Keratinocyte (primary cell): ENCODE results near the gene KRT79. TPM values are rescaled to one million over a fixed set of nuclear protein-coding genes. Genes with fewer than 3 reads are reported as not detected.

Source experiments
- DNase-seq: peaks from one replicate; pipeline ENCODE4 v3.0.0-alpha.2; 2011; ENCODE audit warnings: low read depth, missing footprints, low spot score
- FAIRE-seq: peaks from 2 replicates; lab custom pipeline; 2011; peaks lifted over from hg19 to GRCh38; lab: Jason Lieb, UNC
- H2AFZ ChIP-seq: 2 replicates; pipeline ENCODE4 v1.6.0; 2012; ENCODE audit warnings: low read length, control low read depth, inconsistent platforms; ENCODE audit not compliant: control insufficient read depth
- H3K27ac ChIP-seq: 2 replicates; pipeline ENCODE4 v1.5.1; 2011; ENCODE audit warnings: low read length; ENCODE audit not compliant: control insufficient read depth, insufficient read depth
- H3K27me3 ChIP-seq: 3 replicates; pipeline ENCODE4 v1.6.0; 2011; ENCODE audit warnings: low read length; ENCODE audit not compliant: control insufficient read depth, insufficient read depth; ENCODE audit errors: extremely low read depth
- H3K36me3 ChIP-seq, 2 experiments: 2 replicates in 1 of 2; 3 replicates in 1 of 2; pipeline ENCODE4 v1.5.1; 2011; ENCODE audit warnings: low read length in 2 of 2, mild to moderate bottlenecking in 1 of 2; ENCODE audit not compliant: control insufficient read depth in 2 of 2, insufficient read depth in 2 of 2; ENCODE audit errors: extremely low read depth in 1 of 2
- H3K4me1 ChIP-seq: 3 replicates; pipeline ENCODE4 v1.5.1; 2011; ENCODE audit warnings: low read length; ENCODE audit not compliant: control insufficient read depth, insufficient read depth; ENCODE audit errors: extremely low read depth
- H3K4me2 ChIP-seq: 3 replicates; pipeline ENCODE4 v1.6.0; 2011; ENCODE audit warnings: low read depth, low read length; ENCODE audit not compliant: control insufficient read depth, insufficient read depth; ENCODE audit errors: extremely low read depth
- H3K4me3 ChIP-seq, 3 experiments: fragments of 200-600 bp in 1 of 3; sonication (generic) in 1 of 3; 2 replicates in 2 of 3; 3 replicates in 1 of 3; pipeline ENCODE4 v1.5.1; 2011 to 2016; ENCODE audit warnings: low read length in 3 of 3, mild to moderate bottlenecking in 3 of 3, control low read depth in 2 of 3, inconsistent platforms in 1 of 3, low read depth in 1 of 3, mixed read lengths in 1 of 3, mixed run types in 1 of 3, moderate library complexity in 1 of 3; ENCODE audit not compliant: control insufficient read depth in 2 of 3, insufficient read depth in 2 of 3; ENCODE audit errors: extremely low read depth in 1 of 3
- H3K79me2 ChIP-seq: 2 replicates; pipeline ENCODE4 v1.6.0; 2012; ENCODE audit warnings: low read length; ENCODE audit not compliant: control insufficient read depth, insufficient read depth
- H3K9ac ChIP-seq: 3 replicates; pipeline ENCODE4 v1.6.0; 2011; ENCODE audit warnings: low read length; ENCODE audit not compliant: control insufficient read depth, insufficient read depth; ENCODE audit errors: extremely low read depth
- H3K9me1 ChIP-seq: 3 replicates; pipeline ENCODE4 v1.6.0; 2011; ENCODE audit warnings: low read length; ENCODE audit not compliant: control insufficient read depth, insufficient read depth; ENCODE audit errors: extremely low read depth
- H3K9me3 ChIP-seq: 2 replicates; pipeline ENCODE4 v1.5.1; 2012; ENCODE audit warnings: low read depth, low read length; ENCODE audit not compliant: control insufficient read depth
- H4K20me1 ChIP-seq: 3 replicates; pipeline ENCODE4 v1.6.0; 2011; ENCODE audit warnings: low read length; ENCODE audit not compliant: control insufficient read depth, insufficient read depth; ENCODE audit errors: extremely low read depth
- CTCF ChIP-seq, 3 experiments: IDR thresholded peaks in 1 of 3; conservative IDR thresholded peaks in 1 of 3; optimal IDR thresholded peaks in 1 of 3; 2 replicates in 2 of 3; 3 replicates in 1 of 3; pipeline versions ENCODE3 to v1.5.1; 2011; ENCODE audit warnings: low read length in 3 of 3, mild to moderate bottlenecking in 3 of 3, moderate library complexity in 2 of 3, control low read depth in 1 of 3, inconsistent platforms in 1 of 3; ENCODE audit not compliant: insufficient read depth in 2 of 3; ENCODE audit errors: extremely low read depth in 1 of 3
- EZH2 ChIP-seq: IDR thresholded peaks from one replicate; pipeline ENCODE4 v1.6.1; 2012; ENCODE audit warnings: inconsistent platforms, mild to moderate bottlenecking, low read length, moderate library complexity
- dilution Hi-C: fragments of 300-500 bp; cut with MboI; formaldehyde crosslinking; loops from one replicate; pipeline ENCODE4 v1.7.0; 2020; ENCODE audit warnings: low sequenced_read_pairs; ENCODE audit not compliant: extremely low pct_ligation_motif_present
- polyA plus RNA-seq, 5 experiments: library from polyadenylated mRNA; depleted of rRNA in 3 of 5; stranded (reverse) in 3 of 5; stranded (forward) in 1 of 5; unstranded in 1 of 5; fragments of >200 nt; gene quantifications; 1 replicate in 1 of 5; 2 replicates in 3 of 5; 3 replicates in 1 of 5; pipeline versions ENCODE4 v1.2.1 to v1.2.3, GENCODE V29; 2011 to 2012; ENCODE audit warnings: missing spikeins in 2 of 5, low read depth in 1 of 5, low replicate concordance in 1 of 5

The KRT79 gene
- polyA plus RNA-seq, 1 donor (not counting 4 experiments of a cell fraction or from before 2014, with no cell fraction given), result 0.09 TPM

- no peak overlapping the region for H3K27ac ChIP-seq
- no peak overlapping the region for H3K4me2 ChIP-seq
- no peaks in the 10 kb centered on the region for H3K27me3 ChIP-seq
- dilution Hi-C loops, result no loop called here
- no peaks in the 10 kb centered on the region for H3K9me3 ChIP-seq
- peaks cover 15% of the 10 kb centered on the region for H3K4me1 ChIP-seq
- no peaks in the 10 kb centered on the region for H3K79me2 ChIP-seq
- DNase-seq (no peak), FAIRE-seq (no peak)
- no peaks in the 10 kb centered on the region for H3K9me1 ChIP-seq
- no peak overlapping the region for H2AFZ ChIP-seq
- no peaks in the 10 kb centered on the region for H4K20me1 ChIP-seq
- TF ChIP-seq CTCF (optimal IDR thresholded peaks at IDR 0.05 in 1 of 3, IDR thresholded peaks at IDR 0.05 in 1 of 3, conservative IDR thresholded peaks at IDR 0.05 in 1 of 3; ENCODE audit: extremely low read depth in 1 of 3, insufficient read depth in 2 of 3, low read length in 3 of 3) (no peak), EZH2 (no peak)
- H3K9ac ChIP-seq, result no peak overlapping the region
- H3K36me3 ChIP-seq, result no peaks in the 10 kb centered on the region
- H3K4me3 ChIP-seq, result no peak overlapping the region
Measured at GRCh38 chr12:52832985-52833905, 866 bp downstream of the KRT79 start.

- no peaks in the 10 kb centered on the region for H4K20me1 ChIP-seq
- dilution Hi-C loops, result no loop called here
- DNase-seq, result no peak
- no peak overlapping the region for H3K4me2 ChIP-seq
- H3K4me3 ChIP-seq, result no peak overlapping the region
- no peak for TF ChIP-seq EZH2
- no peak for TF ChIP-seq CTCF (optimal IDR thresholded peaks at IDR 0.05 in 1 of 3, IDR thresholded peaks at IDR 0.05 in 1 of 3, conservative IDR thresholded peaks at IDR 0.05 in 1 of 3; ENCODE audit: extremely low read depth in 1 of 3, insufficient read depth in 2 of 3, low read length in 3 of 3)
- no peak overlapping the region for H3K27ac ChIP-seq
- H3K36me3 ChIP-seq, result no peaks in the 10 kb centered on the region
- H2AFZ ChIP-seq, result no peak overlapping the region
- H3K27me3 ChIP-seq, result no peaks in the 10 kb centered on the region
- no peak for FAIRE-seq
- no peak overlapping the region for H3K9ac ChIP-seq
- H3K9me3 ChIP-seq, result no peaks in the 10 kb centered on the region
- H3K4me1 ChIP-seq, result peaks cover 8% of the 10 kb centered on the region
- no peaks in the 10 kb centered on the region for H3K9me1 ChIP-seq
- no peaks in the 10 kb centered on the region for H3K79me2 ChIP-seq
Measured at GRCh38 chr12:52832451-52832850, 1.7 kb downstream of the KRT79 start.
